RCC 7860 (cell line): ENCODE measurements around the gene CSRNP3.

ENCODE experiments used
- DNase-seq: peaks from one replicate; pipeline ENCODE4 v3.0.0-alpha.2; 2015; ENCODE audit warnings: low spot score
- FAIRE-seq: peaks from 2 replicates; lab custom pipeline; 2012; peaks lifted over from hg19 to GRCh38; lab: Jason Lieb, UNC

Gene CSRNP3

GRCh38 chr2:165470361-165470760 is 863 bp downstream of the CSRNP3 start:
- no peak for FAIRE-seq
- DNase-seq, result no peak

DNA sequence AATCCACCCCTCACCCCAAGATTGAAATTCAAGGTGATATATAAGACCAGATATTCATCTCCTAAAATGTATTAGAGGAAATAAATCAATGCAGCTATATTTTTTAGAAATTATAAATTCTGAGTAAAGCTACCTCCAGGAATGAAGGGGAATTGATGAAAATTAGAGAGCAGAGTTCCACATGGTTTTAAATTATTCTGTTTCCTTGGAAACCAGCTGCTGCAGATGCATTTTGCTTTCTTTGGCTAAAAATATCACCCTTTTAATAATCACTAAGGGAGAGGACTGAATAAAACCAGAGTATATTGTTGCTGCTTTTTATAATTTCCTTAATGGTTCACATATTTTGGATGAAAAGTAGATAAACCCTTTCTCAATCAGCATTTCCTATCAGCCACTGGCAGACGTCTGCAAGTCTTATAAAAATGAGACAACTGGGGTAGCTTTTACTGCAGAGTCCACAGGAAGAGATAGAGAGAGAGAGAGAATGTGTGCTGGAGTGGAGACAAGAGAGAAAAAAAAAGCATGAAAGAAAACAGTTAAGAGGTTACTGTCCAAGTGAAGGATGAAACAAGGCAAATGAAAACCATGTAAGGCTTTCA is 2.0 kb downstream of the CSRNP3 start:
- DNase-seq (no peak), FAIRE-seq (no peak)

DNA sequence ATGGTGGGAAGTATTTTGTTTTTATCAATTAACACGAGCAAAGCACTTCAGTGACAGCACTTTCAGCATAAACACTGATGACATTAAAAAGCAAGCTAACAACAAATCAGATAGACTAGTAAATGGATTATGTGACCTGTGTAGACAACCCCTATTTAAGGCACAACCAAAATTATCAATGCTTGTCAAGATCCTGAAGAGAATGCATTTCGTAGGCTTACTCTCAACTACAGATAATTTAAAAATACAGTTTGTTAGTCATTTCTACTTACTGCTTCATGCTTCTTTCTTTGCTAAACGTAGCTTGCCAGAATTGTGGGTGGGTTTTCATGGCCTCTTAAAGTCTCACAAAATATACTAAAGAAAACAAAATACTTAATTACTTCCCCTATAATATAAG is 3.4 kb downstream of the CSRNP3 start:
- no peak for FAIRE-seq
- no peak for DNase-seq

DNA sequence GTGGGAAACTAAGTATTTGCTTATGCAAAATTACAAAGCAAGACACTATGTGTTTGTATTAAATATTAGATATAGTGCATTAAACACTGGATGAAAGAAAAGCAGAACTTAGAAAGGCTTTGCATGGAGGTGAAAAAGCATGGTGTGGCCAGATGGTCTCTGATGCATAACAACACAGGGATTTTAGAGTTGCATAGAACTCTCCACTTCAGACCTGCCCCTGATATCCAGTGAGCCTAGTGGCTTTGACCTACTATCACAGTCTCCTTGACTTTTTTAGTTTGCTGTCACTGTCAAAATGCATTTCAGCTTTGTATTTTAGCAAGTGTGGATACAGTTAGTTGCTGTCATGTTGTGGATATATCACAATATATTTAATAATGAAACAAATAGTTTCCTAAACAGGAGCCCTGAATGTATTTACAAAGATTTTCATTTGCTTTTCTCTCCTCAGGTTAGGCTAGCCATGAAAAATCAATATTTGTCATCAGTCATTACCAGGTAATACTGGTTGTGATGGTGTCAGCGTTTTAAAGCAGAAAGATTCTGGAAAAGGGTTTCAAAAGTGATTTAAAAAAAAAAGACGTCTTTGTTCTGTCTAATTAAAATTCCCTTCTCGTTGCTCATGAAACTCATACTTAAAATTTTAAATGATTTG is 5.2 kb downstream of the CSRNP3 start:
- no peak for FAIRE-seq
- no peak for DNase-seq

- no peak for FAIRE-seq
- no peak for DNase-seq
Observed at GRCh38 chr2:165475277-165476004, 5.9 kb downstream of the CSRNP3 start.

- FAIRE-seq (no peak), DNase-seq (no peak)
Observed at GRCh38 chr2:165479856-165480255, 10.4 kb downstream of the CSRNP3 start.

DNA sequence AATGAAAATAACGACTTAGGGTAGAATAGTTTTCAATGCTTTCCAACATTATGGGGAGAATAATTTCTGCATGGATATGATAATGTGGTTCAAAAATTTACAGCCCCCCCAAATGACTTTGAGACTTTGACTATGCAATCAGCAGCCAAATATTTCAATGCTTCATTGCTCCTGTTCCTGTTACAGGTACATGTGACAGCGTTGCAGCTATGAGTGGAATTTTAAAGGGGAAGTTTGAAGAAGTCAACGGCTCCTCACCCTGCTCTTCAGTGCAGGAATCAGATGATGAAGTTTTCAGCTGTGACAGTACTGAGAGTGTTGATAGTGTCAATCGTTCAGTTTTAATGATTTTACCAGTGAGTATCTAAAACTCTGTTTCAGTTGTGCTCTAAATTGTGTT is 25.1 kb downstream of the CSRNP3 start:
- FAIRE-seq (no peak), DNase-seq (no peak)

GRCh38 chr2:165497659-165498317 is 28.3 kb downstream of the CSRNP3 start:
- DNase-seq (no peak), FAIRE-seq (no peak)

DNA sequence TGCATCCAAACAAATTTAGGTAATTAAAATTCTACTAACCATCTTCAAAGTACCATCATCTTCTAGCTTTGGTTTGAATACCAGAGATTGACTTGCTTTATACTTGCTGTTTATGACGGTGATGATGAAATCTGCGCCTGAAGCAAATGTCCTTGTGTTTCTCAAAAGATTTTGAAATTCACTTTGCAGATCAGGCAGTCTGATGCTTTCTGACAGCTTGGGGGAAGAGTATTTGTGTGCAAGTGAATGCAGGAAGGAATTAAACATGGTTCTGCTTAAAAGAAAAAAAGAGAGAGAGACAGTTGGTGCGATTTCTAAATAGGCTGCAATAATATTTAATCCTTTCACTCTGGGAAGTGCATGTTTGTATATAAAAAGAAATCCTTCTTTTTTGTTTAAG is 29.6 kb downstream of the CSRNP3 start:
- no peak for FAIRE-seq

DNA sequence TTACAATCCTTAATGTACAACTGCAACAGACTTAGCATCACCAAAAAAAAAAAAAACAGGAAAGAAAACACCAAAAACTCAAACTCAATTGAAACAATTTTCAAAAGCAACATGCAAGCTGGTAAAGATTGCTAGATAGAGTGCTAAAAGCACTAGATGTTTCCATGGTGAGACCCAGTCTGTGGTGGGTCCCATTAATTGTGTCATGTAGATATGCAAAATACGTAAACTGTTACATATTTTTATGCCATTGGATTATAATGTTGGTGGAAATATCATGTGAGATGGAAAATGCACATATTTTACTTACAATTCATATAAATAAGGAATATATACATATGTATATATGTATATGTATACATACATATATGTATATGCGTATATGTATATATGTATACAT is 30.5 kb downstream of the CSRNP3 start:
- no peak for FAIRE-seq
- no peak for DNase-seq

More for the DNA sequence above, 29.6 kb downstream of the CSRNP3 start:
- no peak for DNase-seq

- FAIRE-seq (no peak), DNase-seq (no peak)
Observed at GRCh38 chr2:165500816-165501215, 31.3 kb downstream of the CSRNP3 start.

- DNase-seq (no peak), FAIRE-seq (no peak)
Observed at GRCh38 chr2:165505514-165505913, 36.0 kb downstream of the CSRNP3 start.

DNA sequence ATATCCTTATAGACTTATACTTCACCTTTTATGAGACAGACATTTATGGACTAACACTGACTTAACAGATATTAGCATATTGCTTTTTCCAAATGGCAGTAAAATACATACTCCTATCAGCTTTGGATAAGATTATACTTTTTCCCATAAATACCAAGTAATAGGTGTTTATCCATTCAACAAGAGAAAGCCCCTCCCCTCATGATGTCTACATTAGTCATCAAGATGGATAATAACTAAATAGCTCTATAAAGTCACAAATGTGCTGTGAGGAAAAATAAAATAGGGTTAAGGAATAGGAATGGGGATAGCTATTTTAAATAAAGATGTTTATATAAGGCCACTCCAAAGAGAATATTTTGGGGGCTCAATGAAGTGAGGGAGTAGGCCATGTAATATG is 39.4 kb downstream of the CSRNP3 start:
- no peak for FAIRE-seq
- DNase-seq, result no peak

DNA sequence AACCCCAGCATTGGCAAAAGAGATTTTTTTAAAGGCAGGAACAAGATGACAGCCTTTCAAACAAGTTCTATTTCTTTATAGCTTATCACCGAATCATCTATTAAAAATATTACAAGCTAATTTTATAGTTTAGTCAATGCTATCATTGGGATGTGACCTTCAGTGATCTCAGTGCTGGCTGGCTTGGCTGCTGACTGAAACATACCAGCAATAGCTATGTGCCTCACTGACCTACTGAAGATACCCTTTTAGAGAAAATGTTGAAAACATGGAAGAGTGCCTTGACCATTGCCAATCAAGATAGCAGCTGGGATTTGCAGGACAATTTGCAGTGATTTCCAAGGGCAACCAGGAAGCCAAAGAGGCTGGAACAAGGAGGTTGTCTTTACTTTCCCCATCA is 44.0 kb downstream of the CSRNP3 start:
- DNase-seq (no peak), FAIRE-seq (no peak)

GRCh38 chr2:165518611-165519010 is 49.1 kb downstream of the CSRNP3 start:
- FAIRE-seq (no peak), DNase-seq (no peak)

DNA sequence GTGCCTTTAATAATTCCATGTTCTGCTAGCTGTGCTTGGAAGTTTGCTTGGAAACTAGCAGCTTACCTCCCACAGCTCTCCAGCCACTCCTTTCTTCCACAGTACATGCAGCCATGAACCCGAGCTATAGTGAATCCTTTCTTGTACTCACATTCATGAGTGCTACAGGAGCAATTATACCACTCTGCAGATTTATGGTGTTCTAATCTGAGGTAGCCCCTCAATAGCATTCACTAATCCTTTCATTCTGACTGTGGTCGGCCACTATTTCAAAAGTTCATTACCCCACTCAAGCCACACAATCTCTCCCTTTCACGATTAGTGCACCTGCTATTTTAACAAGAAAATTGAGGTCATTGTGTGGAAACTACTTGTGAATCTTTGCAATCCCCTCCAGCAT is 53.2 kb downstream of the CSRNP3 start:
- DNase-seq, result no peak
- FAIRE-seq, result no peak

GRCh38 chr2:165524720-165525119 is 55.2 kb downstream of the CSRNP3 start:
- no peak for FAIRE-seq

GRCh38 chr2:165528691-165529090 is 59.2 kb downstream of the CSRNP3 start:
- DNase-seq (no peak), FAIRE-seq (no peak)

More at GRCh38 chr2:165524720-165525119, 55.2 kb downstream of the CSRNP3 start:
- no peak for DNase-seq

GRCh38 chr2:165529130-165529529 is 59.6 kb downstream of the CSRNP3 start:
- no peak for DNase-seq
- FAIRE-seq, result no peak

DNA sequence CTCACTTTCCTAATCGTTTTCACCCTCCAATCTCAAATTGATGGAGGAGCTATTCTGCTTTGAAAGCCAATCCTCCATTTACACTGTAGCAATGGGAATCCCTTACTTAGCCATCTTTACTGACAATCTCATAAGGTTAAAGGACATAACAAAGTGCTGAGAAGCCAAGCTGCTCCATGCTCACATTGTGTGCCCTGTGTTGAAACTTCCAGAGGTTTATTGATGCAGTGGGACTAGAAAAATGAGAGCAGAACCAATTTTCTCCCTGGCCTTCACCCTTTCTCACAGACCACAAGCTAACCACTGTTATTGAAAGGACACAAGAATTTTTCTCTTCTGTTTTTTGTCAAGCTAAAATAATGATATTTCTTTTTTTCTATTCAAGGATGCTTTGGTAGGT is 63.8 kb downstream of the CSRNP3 start:
- FAIRE-seq (no peak), DNase-seq (no peak)

GRCh38 chr2:165535471-165535870 is 66.0 kb downstream of the CSRNP3 start:
- DNase-seq, result no peak
- FAIRE-seq, result no peak
